Gastrocnemius medialis (tissue), 4 donors: ENCODE data around the gene EIF5AL1. TPM values are rescaled to one million over a fixed set of nuclear protein-coding genes. Genes with fewer than 3 reads are reported as not detected.

Source experiments
- ATAC-seq, 2 donors: fragments of 150-250 bp; one replicate each; pipeline ENCODE4 v1.9.1; 2016
- DNase-seq, 2 donors: peaks; one replicate each; pipeline ENCODE4 v3.0.0-alpha.2; 2019
- H3K27ac ChIP-seq, 4 donors: fragments of 200-600 bp; sonication (generic); 1 replicate in 1 of 4; 2 replicates in 3 of 4; pipeline ENCODE4 v1.5.1; 2016 to 2018; ENCODE audit warnings: mild to moderate bottlenecking in 2 of 4, moderate library complexity in 1 of 4
- H3K27me3 ChIP-seq, 3 donors: fragments of 200-600 bp; sonication (generic) in 2 of 3; 1 replicate in 1 of 3; 2 replicates in 2 of 3; pipeline versions ENCODE4 v1.5.1 to v1.6.0; 2016 to 2019; ENCODE audit warnings: mild to moderate bottlenecking in 1 of 3, moderate library complexity in 1 of 3
- H3K36me3 ChIP-seq, 2 donors: fragments of 200-600 bp; sonication (generic) in 1 of 2; one replicate each; pipeline ENCODE4 v1.5.1; 2017 to 2018
- H3K4me1 ChIP-seq, 2 donors: fragments of 200-600 bp; sonication (generic) in 1 of 2; one replicate each; pipeline ENCODE4 v1.5.1; 2016 to 2017; ENCODE audit warnings: mild to moderate bottlenecking in 2 of 2
- H3K4me3 ChIP-seq, 4 donors: fragments of 200-600 bp; sonication (generic) in 3 of 4; 1 replicate in 1 of 4; 2 replicates in 3 of 4; pipeline ENCODE4 v1.5.1; 2016 to 2019; ENCODE audit warnings: mild to moderate bottlenecking in 2 of 4
- H3K9me3 ChIP-seq, 3 donors: fragments of 200-600 bp; sonication (generic) in 2 of 3; 1 replicate in 1 of 3; 2 replicates in 2 of 3; pipeline ENCODE4 v1.5.1; 2016 to 2019
- CTCF ChIP-seq, 5 experiments: fragments of 450-650 bp in 3 of 5; fragments of 200-600 bp in 2 of 5; sonication (generic) in 2 of 5; IDR thresholded peaks in 4 of 5; conservative IDR thresholded peaks in 1 of 5; 1 replicate in 4 of 5; 2 replicates in 1 of 5; pipeline ENCODE4 v1.5.1; 2016 to 2019; ENCODE audit warnings: antibody characterized with exemption in 5 of 5, mild to moderate bottlenecking in 3 of 5, moderate library complexity in 3 of 5
- POLR2A ChIP-seq, 2 donors: fragments of 450-650 bp; IDR thresholded peaks; one replicate each; pipeline ENCODE4 v1.6.1; 2017; ENCODE audit warnings: antibody characterized with exemption in 2 of 2, mild to moderate bottlenecking in 2 of 2, moderate library complexity in 2 of 2
- in situ Hi-C, 4 donors: fragments of 200-750 bp; cut with MboI; loops; one replicate each; pipeline versions ENCODE4 v1.15.0 to v1.8.0; 2017; ENCODE audit warnings: low sequenced_read_pairs in 4 of 4
- intact Hi-C: fragments of 100-400 bp; cut with DNase I; formaldehyde crosslinking; loops from one replicate; pipeline ENCODE4 v1.15.1; 2023; ENCODE audit warnings: low total_unique reads
- total RNA-seq, 4 donors: library from RNA; depleted of rRNA; stranded (reverse); fragments of >200 nt; gene quantifications; one replicate each; pipeline versions ENCODE4 v1.1.0 to v1.2.3, GENCODE V29; 2016

EIF5AL1 gene
- total RNA-seq, 4 donors from 2014 or later = 0.13 to 0.75 (median 0.35) TPM

- Histone ChIP-seq H3K4me3 (no peak overlapping the region), H3K4me1 (no peaks in the 10 kb centered on the region), H3K9me3 (no peaks in the 10 kb centered on the region), H3K27ac (no peak overlapping the region), H3K36me3 (no peaks in the 10 kb centered on the region), H3K27me3 (no peaks in the 10 kb centered on the region)
- no peak for ATAC-seq
- intact Hi-C loops (loop anchor here (5.0 kb wide), 1 partner anchor 364 kb away; no protein-coding TSS in a partner anchor), in situ Hi-C loops (loop anchor here in 3 of 4 donors (25.0 kb wide), 1 partner anchor 374 kb away; the partner anchor contains the start of gene SFTPD (in 3 of the 3))
- DNase-seq = no peak
- TF ChIP-seq POLR2A (IDR thresholded peaks at IDR 0.05) = no peak
- TF ChIP-seq CTCF (IDR thresholded peaks at IDR 0.05 in 4 of 5, conservative IDR thresholded peaks at IDR 0.05 in 1 of 5) = no peak
Observed at GRCh38 chr10:79563426-79563825, 51.1 kb downstream of the EIF5AL1 start.

Other genes starting within 250 kb of the EIF5AL1 start
- gene PPIF, start 165.1 kb upstream of the EIF5AL1 start, total RNA-seq = 10 to 100 TPM; 39.1 to 82.1 (median 67.9) TPM
- 100 to 1,000 TPM in 1 of 4 donors, 10 to 100 TPM in 3; 59.6 to 122 (median 84.5) TPM for gene ZCCHC24, start 66.9 kb upstream of the EIF5AL1 start, total RNA-seq
- gene SFTPA2, start 47.9 kb downstream of the EIF5AL1 start, total RNA-seq = not detected
- not detected for gene SFTPA1, start 98.4 kb downstream of the EIF5AL1 start, total RNA-seq
- gene NUTM2B, start 190.7 kb downstream of the EIF5AL1 start, total RNA-seq = under 1 TPM; 0.16 to 0.56 (median 0.27) TPM